GM19395 (cell line): Measurements from ENCODE around the gene NAGPA.
"Not testable (repeated sequence)": the region's sequence is repeated elsewhere in the genome, so short reads cannot be mapped to it uniquely, and the experiment has no call there.

ENCODE experiments used
- ATAC-seq: cut with Tn5 transposase; IDR thresholded peaks from one replicate; pipeline ENCODE4 v1.9.1; 2021; ENCODE audit warnings: mild to moderate bottlenecking, moderate library complexity; ENCODE audit not compliant: unreplicated experiment

Gene NAGPA

GRCh38 chr16:5033256-5034166 is at the start of gene NAGPA:
Gene NAGPA, minus strand, starts transcription at chr16:5033935. Its CDS starts 21 bp downstream, at chr16:5033914.
- ATAC-seq = peak; percentile 80

- not testable (repeated sequence) for ATAC-seq
Measured at GRCh38 chr16:5080996-5081395, 47.3 kb upstream of the NAGPA start.

GRCh38 chr16:5080461-5080860 is 46.7 kb upstream of the NAGPA start:
- ATAC-seq = not testable (repeated sequence)

- no peak for ATAC-seq
Measured at GRCh38 chr16:5078626-5079025, 44.9 kb upstream of the NAGPA start.

GRCh38 chr16:5077304-5077703 is 43.6 kb upstream of the NAGPA start:
- ATAC-seq = no peak

- ATAC-seq = no peak
Measured at GRCh38 chr16:5075637-5076036, 41.9 kb upstream of the NAGPA start.

DNA sequence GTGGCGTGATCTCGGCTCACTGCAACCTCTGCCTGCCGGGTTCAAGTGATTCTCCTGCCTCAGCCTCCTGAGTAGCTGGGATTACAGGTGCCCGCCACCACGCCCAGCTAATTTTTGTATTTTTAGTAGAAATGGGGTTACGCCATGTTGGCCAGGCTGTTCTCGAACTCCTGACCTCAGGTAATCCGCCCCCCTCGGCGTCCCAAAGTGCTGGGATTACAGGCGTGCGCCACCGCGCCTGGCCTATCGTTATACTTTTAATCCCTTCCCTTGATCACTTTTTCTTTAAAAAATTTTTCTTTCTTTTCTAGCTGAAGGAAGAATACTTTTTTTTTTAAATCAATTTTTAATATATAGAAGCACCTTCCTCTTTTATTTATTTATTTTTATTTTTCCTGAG is 40.0 kb upstream of the NAGPA start:
- not testable (repeated sequence) for ATAC-seq

DNA sequence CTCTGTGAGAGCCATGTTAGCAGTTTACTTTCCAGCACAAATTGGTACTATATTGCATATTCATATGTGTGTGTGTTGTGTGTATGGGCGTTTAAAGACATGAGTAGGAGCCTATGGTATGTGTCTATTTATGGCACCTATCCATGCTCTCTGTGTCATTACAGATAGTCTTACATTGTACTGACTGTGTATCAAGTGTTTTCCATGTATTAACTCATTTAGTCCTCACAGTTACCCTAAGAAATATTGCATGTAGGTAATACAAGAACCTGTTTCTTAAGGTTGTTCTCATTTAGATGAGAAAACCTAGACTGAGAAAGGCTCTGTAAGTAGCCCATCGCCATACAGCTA is 39.5 kb upstream of the NAGPA start:
- no peak for ATAC-seq

DNA sequence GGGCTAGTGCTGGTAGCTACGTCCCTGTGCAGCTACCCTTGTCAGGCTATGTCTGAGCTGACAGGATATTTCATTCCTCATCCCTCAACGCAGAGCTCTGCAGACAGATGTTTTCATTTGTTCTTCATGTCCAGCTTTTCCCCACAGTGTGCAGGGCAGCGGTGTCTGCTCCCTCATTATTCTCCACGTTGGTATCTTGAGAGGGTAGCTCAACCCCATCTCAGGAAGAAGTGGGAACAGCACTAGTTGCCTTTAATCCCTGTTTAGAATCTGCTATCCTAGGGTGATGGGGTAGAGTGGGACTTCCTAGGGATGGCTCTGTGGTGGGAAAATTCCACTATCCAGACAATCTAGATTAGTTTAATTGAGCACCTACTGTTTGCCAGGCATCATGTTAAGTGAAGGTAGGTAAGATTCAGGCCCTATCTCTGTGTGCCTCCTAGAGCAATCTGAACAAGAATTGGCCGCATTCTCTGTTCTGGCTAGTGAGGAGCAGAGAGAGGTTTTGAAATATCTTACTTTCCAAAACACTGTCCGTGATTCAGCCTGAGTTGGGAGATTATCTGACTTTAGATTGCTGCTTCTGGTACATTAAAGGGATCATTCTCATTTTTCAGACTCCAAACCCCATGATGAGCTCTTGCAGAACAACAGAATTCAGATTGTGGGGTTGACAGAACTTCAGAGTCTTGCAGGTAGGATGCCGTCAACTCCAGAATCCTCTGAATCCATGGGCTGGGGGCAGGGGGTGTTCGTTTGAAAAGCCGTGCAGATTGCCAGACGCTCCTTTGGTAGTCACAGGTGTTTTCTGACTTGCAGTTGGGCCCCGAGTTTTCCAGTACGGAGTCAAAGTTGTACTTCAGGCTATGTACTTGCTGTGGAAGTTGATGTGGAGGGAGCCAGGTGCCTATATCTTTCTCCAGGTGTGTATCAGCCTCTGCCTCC is 38.9 kb upstream of the NAGPA start:
- ATAC-seq = peak; percentile 12

GRCh38 chr16:5071681-5072333 is 38.1 kb upstream of the NAGPA start, which contains the start of gene ALG1:
Gene ALG1, plus strand, starts transcription at chr16:5071843. Its CDS starts 7 bp downstream, at chr16:5071850.
- ATAC-seq = peak; percentile 80

DNA sequence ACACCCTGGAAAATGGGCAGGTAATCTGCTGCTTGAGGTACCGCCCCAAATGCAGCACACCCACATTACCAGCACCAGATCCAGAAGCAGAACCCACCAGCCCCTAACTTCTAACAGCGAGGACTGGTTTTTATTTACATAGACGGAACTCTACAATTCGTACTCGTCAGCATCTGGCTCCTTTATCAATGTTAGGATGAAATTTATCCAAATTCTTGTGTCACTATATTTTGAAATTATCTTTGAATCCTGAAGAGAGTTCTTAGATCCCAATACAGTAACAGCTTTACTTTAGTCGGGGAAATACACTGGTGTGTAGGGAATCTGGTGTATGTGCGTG is 37.6 kb upstream of the NAGPA start:
- no peak for ATAC-seq

GRCh38 chr16:5070431-5071186 is 36.9 kb upstream of the NAGPA start:
- no peak for ATAC-seq

DNA sequence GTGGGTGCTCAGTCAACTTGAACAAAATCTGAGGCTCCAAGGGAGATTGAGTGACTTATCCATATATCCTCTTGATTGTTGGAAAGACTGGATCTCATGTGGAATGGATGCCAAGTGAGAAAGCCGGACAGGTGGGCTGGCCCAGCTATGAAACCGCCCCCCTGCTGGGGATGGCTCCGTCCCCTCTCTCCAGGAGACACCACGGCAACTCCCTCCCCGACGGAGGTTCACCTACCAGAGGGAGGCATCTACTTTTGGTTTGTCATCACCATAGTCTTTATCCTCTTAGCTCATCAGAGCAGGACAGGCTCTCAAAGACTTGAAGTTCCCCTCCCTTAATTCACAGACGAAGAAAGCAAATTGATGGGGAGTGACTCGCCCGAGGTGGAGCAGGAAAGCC is 36.1 kb upstream of the NAGPA start:
- ATAC-seq = no peak

DNA sequence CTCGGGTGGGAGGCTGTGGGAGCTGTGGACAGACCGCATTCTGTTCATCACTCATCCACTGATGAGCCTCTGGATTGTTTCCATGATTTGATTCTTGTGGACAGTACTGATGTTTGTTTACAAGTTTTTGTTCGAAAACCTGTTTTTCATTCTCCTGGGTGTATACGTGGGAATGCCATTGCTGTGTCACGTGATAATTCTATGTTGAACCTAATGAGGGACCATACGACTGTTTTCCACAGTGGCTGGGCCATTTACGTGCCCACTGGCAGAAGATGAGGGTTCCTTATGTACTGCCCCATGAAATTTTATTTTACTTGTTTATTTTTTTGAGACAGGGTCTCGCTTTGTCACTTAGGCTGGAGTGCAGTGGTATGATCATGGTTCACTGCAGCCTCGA is 35.3 kb upstream of the NAGPA start:
- no peak for ATAC-seq

DNA sequence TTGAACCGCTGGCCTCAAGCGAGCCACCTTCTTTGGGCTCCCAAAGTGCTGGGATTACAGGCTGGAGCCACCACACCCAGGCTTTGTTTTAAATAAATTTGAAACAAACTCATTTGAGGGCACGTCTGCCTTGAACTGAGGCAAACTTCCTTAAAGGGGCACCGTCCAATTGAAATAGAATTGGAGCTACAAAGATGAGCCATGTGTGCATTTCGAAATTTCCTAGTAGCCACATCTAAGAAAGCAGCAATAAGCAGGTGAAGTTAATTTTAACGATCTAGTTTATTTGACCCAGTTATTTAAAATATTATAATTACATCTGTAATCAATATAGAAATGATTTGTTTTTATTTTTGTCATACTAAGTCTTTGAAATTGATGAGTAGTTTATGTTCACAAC is 32.8 kb upstream of the NAGPA start:
- ATAC-seq = no peak

- ATAC-seq = no peak
Measured at GRCh38 chr16:5065813-5066212, 32.1 kb upstream of the NAGPA start, which contains the start of gene C16orf89. Gene C16orf89, minus strand, starts transcription at chr16:5065956. Its CDS starts 48 bp downstream, at chr16:5065908.

DNA sequence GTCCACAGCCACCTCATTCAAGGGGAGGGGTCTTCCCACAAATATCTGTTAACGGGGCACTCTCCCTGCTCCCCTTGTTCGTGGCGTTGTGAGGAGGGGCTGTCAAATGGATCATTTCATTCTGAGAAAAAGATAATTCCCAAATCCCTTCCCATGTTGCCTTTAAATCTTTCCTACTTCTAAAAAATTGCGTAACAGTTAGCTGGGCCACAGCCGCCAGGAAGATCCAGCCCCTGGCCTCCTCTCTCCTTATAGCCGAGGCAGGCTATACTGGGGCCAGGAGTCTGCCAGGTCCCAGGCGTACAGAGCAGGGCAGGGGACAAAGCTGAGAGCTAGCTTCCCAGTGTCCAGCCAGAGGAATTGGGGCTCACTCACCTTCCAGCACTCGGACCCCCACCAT is 31.6 kb upstream of the NAGPA start:
- ATAC-seq = no peak

- ATAC-seq = no peak
Measured at GRCh38 chr16:5064915-5065314, 31.2 kb upstream of the NAGPA start.

DNA sequence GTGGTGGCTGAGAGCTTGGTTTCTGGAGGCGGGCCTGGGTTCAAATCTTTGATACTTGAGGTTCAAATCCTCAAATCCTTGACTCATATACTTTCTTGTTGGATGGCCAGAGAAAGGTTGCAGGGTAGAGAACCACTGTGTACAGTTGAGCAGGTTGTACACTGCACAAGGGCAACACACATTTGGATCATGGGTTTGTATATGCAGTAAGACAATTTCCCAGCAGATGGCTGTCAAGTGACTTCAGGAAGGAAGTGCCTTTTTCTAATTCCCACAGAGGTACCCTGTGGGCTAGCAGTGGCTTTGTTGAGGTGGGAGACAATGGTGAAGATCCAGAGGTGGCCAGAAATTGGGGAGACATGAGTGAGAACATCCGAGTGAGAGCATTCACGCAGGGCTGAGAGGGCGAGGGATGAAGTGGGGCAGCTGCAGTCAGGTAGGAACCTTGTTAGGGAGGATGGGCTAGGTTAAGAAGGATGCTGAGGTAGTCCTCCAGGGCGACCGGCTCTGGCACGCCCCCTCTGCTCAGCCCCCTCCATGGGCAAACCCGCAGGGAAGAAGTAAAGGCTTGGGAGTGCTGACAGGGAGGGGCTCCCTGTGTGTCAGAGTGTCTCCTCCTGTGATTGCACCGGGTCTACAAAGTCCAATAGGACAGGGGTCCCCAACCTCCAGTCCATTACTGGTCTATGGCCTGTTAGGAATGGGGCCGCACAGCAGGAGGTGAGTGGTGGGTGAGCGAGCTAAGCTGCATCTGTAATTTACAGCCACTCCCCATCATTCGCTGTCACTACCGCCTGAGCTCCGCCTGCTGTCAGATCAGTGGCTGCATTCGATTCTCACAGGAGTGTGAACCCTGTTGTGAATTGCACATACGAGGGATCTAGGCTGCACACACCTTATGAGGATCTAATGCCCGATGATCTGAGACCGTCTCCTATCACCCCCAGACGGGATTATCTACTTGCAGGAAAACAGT is 29.3 kb upstream of the NAGPA start:
- no peak for ATAC-seq
